ENCODE measurements around the gene RSRC1. TPM values are rescaled to one million over a fixed set of nuclear protein-coding genes. Genes with fewer than 3 reads are reported as not detected.

Gene RSRC1
- total and polyA plus RNA-seq, 12 donors: 12.6 to 27.6 (median 21.4) TPM

DNA sequence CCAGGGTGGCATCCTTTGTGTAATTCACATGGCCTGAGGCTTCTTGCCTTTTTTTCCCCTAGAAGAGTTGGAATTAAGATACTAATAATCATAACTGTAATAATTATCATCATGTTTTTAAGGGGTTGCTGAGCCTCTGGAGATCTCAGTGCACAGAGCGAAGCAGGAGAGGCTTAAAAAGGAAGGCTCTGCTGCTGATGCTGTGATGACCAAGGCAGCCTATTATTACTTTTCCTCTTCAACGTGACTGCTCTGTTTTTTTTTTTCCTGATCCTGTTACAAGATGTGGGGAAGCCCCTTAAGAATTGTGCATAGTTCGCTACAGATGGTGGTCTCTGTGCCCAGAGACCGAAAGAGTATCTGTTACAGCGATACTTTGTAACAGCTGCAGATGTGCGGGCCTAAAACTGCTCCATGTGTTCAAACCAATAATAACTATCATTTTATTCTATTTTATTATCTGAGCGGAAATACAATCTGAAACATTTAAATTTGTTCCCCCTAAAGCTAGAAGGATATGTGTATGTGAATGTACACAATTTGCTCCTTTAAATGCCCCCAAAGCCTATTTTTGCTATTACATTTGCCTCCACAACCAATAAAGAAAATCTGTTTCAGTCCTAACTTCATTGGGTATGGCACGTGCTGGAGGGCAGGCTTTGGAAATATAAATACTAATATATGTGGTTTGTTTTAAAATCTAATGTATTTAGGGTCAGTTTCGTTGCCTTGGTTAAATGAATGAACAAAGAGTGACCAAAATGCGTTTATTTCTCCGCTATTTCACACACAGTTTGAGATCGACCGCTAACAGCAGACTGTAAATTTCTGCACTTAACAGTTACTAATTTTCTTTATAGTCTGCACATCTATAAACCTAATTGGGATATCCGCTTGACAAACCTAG, 8.3 kb upstream of the RSRC1 start:
- Histone ChIP-seq H3K4me3 (no peak overlapping the region), H3K36me3 (peaks cover 0 to 7% (median 0%) of the 10 kb centered on the region in 9 donors), H3K9me3 (no peaks in the 10 kb centered on the region), H3K4me1 (peaks cover 5 to 56% (median 30%) of the 10 kb centered on the region in 9 donors), H3K27ac (no peak overlapping the region), H3K27me3 (peaks cover 50 to 100% (median 98%) of the 10 kb centered on the region in 7 donors)
- no peak for ATAC-seq
- TF ChIP-seq, protein P1, sequence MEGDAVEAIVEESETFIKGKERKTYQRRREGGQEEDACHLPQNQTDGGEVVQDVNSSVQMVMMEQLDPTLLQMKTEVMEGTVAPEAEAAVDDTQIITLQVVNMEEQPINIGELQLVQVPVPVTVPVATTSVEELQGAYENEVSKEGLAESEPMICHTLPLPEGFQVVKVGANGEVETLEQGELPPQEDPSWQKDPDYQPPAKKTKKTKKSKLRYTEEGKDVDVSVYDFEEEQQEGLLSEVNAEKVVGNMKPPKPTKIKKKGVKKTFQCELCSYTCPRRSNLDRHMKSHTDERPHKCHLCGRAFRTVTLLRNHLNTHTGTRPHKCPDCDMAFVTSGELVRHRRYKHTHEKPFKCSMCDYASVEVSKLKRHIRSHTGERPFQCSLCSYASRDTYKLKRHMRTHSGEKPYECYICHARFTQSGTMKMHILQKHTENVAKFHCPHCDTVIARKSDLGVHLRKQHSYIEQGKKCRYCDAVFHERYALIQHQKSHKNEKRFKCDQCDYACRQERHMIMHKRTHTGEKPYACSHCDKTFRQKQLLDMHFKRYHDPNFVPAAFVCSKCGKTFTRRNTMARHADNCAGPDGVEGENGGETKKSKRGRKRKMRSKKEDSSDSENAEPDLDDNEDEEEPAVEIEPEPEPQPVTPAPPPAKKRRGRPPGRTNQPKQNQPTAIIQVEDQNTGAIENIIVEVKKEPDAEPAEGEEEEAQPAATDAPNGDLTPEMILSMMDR (IDR thresholded peaks at IDR 0.05): no peak
- intact Hi-C loops (cut with DNase I): no loop called here
- no peak for DNase-seq
- WGBS, 2 donors: 23 to 34% methylated on average over 14 of the region's 14 CpGs

DNA sequence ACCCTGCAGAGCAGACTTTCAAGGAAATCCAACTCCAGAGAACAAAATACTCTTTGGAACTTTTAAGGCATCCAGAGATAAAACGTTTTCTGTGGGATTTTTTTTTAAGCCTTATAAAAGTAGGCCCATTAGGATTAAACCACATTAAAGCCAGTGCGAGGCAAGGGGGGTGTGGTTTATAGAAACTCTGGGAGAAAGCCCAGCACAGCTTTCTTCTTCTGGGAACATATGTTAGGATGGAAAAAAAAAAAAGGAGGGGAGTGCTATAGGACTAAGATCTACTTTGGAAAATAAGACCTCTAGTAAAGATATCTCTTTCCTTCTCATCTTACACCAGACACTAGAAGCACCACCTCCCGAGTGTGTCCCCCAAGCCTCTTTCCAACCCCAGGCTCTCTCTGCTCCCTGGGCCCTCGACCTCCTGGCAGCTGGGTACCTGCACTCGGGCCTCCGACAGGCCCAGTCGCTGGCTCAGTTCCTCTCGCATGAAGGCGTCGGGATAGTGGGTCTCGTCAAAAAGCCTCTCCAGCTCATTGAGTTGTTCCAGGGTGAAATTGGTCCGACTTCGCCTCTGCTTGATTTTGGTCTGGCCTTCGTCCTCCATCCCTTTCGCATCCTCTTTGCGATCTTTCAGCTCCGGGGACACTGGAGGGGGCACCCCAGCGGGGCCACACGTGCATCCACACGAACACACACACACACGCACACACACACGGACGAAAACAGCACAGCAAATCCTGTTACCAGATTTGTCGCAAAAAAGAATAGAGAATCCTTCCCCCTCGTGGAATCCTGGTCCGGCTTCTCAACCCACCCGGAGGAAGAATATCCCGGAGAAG, 7.4 kb upstream of the RSRC1 start:
- Histone ChIP-seq H3K4me3 (peak overlapping the region in 6 of 10 donors; percentile 17 to 46 (median 42)), H3K27ac (no peak overlapping the region), H3K27me3 (peaks cover 50 to 100% (median 98%) of the 10 kb centered on the region in 7 donors), H3K9me3 (no peaks in the 10 kb centered on the region), H3K4me1 (peaks cover 5 to 58% (median 37%) of the 10 kb centered on the region in 9 donors), H3K36me3 (peaks cover 0 to 7% (median 0%) of the 10 kb centered on the region in 9 donors)
- ATAC-seq (no peak), DNase-seq (no peak)
- TF ChIP-seq, protein P1 (IDR thresholded peaks at IDR 0.05): no peak
- WGBS, 2 donors: 12 to 14% methylated on average over 28 of the region's 28 CpGs
- intact Hi-C loops (cut with DNase I): no loop called here

DNA sequence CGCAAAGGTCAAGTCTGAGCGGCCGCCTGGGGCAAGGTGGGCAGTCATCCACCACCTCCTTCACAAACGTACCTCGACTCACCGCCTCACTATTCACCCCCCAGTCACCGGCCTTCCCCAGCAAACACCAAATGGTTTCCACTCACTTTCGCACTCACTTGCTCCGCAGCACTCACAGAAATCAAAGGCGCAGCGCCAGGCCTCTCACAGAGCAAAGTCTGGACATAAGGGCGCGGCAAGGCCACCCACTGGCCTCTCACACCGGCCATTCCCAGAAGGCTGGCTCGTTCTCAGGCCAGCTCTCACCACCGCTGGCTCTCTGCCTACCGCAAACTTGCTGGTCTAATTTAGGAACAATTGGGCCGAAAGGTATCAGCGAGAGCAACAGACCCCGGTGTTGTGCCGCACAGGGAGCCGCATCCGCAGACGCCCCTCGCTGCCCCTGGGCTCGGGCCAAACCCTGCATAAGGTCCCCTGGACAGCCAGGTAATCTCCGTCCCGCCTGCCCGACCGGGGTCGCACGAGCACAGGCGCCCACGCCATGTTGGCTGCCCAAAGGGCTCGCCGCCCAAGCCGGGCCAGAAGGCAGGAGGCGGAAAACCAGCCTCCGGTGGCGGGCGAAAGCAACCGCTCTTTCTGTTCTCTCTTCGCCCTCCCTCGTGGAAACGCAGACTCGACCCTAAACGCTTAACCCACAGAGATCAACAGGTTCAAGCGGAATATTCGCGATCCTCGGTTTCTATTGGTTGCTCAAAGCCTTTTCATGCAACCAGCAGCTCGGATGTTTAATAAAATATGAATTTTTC, 6.6 kb upstream of the RSRC1 start:
- 5% methylated on average over 52 of the region's 52 CpGs for WGBS, 2 donors
- Histone ChIP-seq H3K4me3 (peak overlapping the region; percentile 17 to 46 (median 39)), H3K4me1 (peaks cover 5 to 56% (median 28%) of the 10 kb centered on the region in 9 donors), H3K36me3 (peaks cover 0 to 4% (median 0%) of the 10 kb centered on the region in 9 donors), H3K9me3 (no peaks in the 10 kb centered on the region), H3K27me3 (peaks cover 47 to 100% (median 98%) of the 10 kb centered on the region in 7 donors), H3K27ac (peak overlapping the region in 1 of 10 donors; percentile 34)
- DNase-seq (peak; percentile 7 to 17), ATAC-seq (peak in 4 of 8 donors; percentile 13 to 35 (median 28))
- TF ChIP-seq, protein P1 (IDR thresholded peaks at IDR 0.05): no peak
- intact Hi-C loops (cut with DNase I): no loop called here
